Loucy (cell line): ENCODE measurements around the gene LYPD6.

ENCODE experiments used
- CTCF ChIP-seq: fragments of 200-600 bp; sonication (generic); conservative IDR thresholded peaks from 2 replicates; pipeline ENCODE4 v1.5.1; 2014; ENCODE audit warnings: mild to moderate bottlenecking, antibody characterized with exemption, low read length
- EZH2phosphoT487 ChIP-seq: fragments of 200-600 bp; IDR thresholded peaks from 2 replicates; pipeline ENCODE4 v1.6.1; 2018; ENCODE audit warnings: antibody characterized with exemption, mild to moderate bottlenecking, moderate library complexity, borderline replicate concordance

- TF ChIP-seq CTCF (0 out of 2 replicates have a peak, but pooled peaks have one; percentile 25), EZH2phosphoT487 (no peak)
Measured at GRCh38 chr2:149487189-149487588, 156.8 kb downstream of the LYPD6 start.
